ENCODE results near the gene MEIS2. TPM values are rescaled to one million over a fixed set of nuclear protein-coding genes. Genes with fewer than 3 reads are reported as not detected.

The MEIS2 gene
- total RNA-seq, 2 experiments from 2014 or later, result not detected

DNA sequence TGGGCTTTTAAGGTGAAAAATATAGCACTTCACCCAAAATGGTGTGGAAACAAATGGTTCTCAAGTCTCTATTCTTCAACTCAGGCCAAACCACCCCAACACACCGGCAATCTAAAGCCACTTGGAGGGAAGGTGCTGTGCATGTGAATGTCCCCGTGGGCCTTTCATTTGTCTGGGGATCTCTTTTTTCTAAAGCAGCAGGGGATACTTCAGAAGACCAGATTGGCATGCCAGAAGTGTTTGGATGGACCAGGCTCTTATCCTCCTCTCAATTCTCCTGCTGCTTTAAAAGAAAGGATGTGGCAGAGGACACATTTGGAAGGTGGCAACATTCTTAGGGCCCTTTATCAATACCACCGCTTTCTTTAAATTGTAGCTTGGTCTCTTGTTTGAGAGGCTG, 193.1 kb downstream of the MEIS2 start:
- no peaks in the 10 kb centered on the region for H3K36me3 Mint-ChIP-seq (ENCODE audit: low read depth)
- ChIA-PET POLR2A (no interaction called here), CTCF (no interaction called here)
- DNase-seq, result no peak
- intact Hi-C loops (cut with DNase I, micrococcal nuclease), result no loop called here
- no peaks in the 10 kb centered on the region for H3K4me1 Mint-ChIP-seq
- no peaks in the 10 kb centered on the region for H3K27me3 Mint-ChIP-seq
- no peaks in the 10 kb centered on the region for H3K9me3 Mint-ChIP-seq (ENCODE audit: low read depth)
- H3K27ac Mint-ChIP-seq, result no peak overlapping the region
- H3K4me3 Mint-ChIP-seq, result no peak overlapping the region
- no peak for ATAC-seq

DNA sequence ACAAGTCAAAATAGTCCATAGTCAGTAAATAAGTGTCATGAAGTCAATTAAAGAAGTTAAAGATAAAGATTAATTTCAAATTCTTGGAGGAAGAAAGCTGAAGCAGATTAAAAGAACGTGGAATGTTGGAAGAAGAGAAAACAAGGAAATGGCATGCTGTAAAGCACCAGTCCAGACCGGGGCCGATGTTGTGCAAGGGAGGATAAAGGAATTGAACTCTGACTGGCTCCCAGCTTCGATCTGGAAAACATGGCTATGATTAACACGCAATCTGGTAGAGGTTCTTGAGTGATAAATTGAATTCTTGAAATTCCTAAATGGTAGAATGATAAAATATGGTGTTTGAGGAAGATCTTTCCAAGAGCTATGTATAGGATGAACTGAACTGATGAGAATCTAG, 194.4 kb downstream of the MEIS2 start:
- POLR2A ChIA-PET, result no interaction called here
- H3K27ac Mint-ChIP-seq, result no peak overlapping the region
- no peaks in the 10 kb centered on the region for H3K36me3 Mint-ChIP-seq (ENCODE audit: low read depth)
- H3K27me3 Mint-ChIP-seq, result peaks cover 3% of the 10 kb centered on the region
- no peaks in the 10 kb centered on the region for H3K9me3 Mint-ChIP-seq (ENCODE audit: low read depth)
- ATAC-seq, result no peak
- no peak overlapping the region for H3K4me3 Mint-ChIP-seq
- CTCF ChIA-PET, result interaction anchor here (0.6 kb wide), 1 partner anchor 1125 kb away, joined by 5 read pairs; no protein-coding TSS in a partner anchor
- DNase-seq, result no peak
- intact Hi-C loops (cut with DNase I, micrococcal nuclease), result no loop called here
- no peaks in the 10 kb centered on the region for H3K4me1 Mint-ChIP-seq

DNA sequence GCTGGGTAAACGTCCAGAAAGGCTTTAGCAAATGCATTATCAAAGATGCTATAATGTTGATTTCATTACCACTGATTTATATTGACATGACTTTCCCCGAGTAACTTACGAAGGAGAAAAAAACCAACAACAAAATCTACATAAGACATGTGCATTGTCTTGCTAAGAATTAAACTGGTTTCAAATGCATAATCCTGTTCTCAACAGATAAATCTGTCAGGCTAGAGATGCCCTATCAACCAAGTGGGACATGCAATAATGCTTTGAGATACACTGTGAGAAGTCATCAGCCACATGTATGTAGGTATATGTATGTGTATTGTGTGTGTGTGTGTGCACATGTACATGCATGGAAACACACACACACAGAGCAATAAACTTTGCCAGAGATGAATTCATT, 195.6 kb downstream of the MEIS2 start:
- no peaks in the 10 kb centered on the region for H3K36me3 Mint-ChIP-seq (ENCODE audit: low read depth)
- H3K27ac Mint-ChIP-seq, result no peak overlapping the region
- intact Hi-C loops (cut with DNase I, micrococcal nuclease), result no loop called here
- H3K4me3 Mint-ChIP-seq, result no peak overlapping the region
- H3K4me1 Mint-ChIP-seq, result no peaks in the 10 kb centered on the region
- ChIA-PET CTCF (interaction anchor here (1.2 kb wide), 1 partner anchor 14 kb away, joined by 3 read pairs; no protein-coding TSS in a partner anchor), POLR2A (no interaction called here)
- peaks cover 3% of the 10 kb centered on the region for H3K27me3 Mint-ChIP-seq
- H3K9me3 Mint-ChIP-seq (ENCODE audit: low read depth), result no peaks in the 10 kb centered on the region
- DNase-seq (no peak), ATAC-seq (no peak)

DNA sequence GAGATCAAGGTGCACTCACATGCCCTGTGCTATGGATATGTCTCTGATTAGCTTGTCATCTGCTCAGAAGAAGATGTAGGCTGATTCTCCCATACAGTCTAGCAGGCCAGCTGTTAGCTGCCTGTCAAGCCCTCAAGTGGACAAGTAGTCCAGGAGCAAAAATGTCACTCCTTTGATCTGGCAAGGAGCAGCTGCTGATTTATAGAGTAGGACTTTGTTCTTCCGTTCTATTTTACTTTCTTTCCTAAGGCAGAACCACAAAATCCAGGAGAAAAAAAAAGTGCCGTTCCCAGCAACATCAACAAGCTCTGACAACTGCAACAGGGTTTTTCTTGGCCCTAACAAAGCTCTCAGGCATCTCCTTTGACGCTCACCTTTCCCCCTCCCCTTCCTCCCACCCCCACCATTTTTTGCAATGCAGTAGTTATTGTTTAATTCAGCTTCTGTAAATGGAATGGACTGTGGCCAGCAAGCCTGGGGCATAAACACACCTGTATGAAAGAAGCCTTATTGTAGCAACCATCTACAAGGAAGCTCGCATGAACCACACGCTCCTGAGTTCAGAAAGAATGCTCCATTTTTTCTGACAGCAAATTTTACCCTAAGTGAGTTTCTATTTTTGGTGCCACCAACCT, 196.3 kb downstream of the MEIS2 start:
- Mint-ChIP-seq H3K27ac (no peak overlapping the region), H3K4me3 (no peak overlapping the region), H3K36me3 (ENCODE audit: low read depth) (no peaks in the 10 kb centered on the region), H3K27me3 (peaks cover 3% of the 10 kb centered on the region), H3K4me1 (no peaks in the 10 kb centered on the region), H3K9me3 (ENCODE audit: low read depth) (no peaks in the 10 kb centered on the region)
- ChIA-PET POLR2A (no interaction called here), CTCF (interaction anchor here (1.2 kb wide), 1 partner anchor 13 kb away, joined by 3 read pairs; no protein-coding TSS in a partner anchor)
- ATAC-seq (no peak), DNase-seq (no peak)
- intact Hi-C loops (cut with DNase I, micrococcal nuclease), result no loop called here

DNA sequence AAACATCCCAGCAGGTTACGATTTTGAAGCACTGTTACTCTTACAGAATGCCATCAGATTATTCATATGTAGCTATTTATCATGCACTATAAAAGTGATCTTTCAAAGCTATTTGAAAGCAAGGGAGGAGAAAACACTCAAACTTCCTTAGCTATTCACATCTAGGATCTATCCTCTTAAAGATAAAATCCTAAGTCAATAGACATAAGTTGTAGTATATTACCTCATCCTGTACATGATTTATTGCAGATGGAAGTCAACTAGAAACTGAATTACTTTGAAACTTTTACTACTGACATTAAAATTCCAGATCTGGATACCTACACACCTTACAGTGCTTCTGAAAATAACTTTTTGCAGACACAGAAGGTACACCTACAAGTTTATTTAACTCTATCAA, 197.2 kb downstream of the MEIS2 start:
- ATAC-seq (no peak), DNase-seq (no peak)
- POLR2A ChIA-PET, result no interaction called here
- CTCF ChIA-PET, result interaction anchor here (1.2 to 1.7 kb wide), 2 partner anchors 12 to 20 kb away, joined by 3 to 7 read pairs; no protein-coding TSS in a partner anchor
- Mint-ChIP-seq H3K9me3 (ENCODE audit: low read depth) (no peaks in the 10 kb centered on the region), H3K27ac (no peak overlapping the region), H3K4me1 (no peaks in the 10 kb centered on the region), H3K4me3 (no peak overlapping the region), H3K36me3 (ENCODE audit: low read depth) (no peaks in the 10 kb centered on the region), H3K27me3 (peaks cover 5% of the 10 kb centered on the region)
- intact Hi-C loops (cut with DNase I, micrococcal nuclease), result no loop called here

DNA sequence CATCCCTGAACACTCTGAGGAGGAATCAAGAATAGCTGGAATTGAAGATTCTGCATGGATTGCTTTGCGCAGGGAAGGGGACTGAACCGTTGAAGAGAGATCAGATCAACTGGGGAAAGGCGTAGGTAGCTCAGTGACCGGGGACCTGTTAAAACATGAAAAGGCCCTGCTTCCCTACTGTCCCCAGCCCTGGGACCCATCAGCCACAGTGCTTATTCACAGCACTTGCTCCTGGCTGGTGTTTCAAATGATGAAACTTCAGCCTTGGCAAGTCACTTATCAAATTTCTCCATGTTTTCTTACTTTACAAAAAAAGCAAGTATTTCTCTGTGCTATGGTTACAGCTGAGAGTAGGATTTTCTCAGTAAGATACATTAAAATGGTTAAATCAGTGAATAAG, 199.3 kb downstream of the MEIS2 start:
- ChIA-PET POLR2A (no interaction called here), CTCF (interaction anchor here (1.1 kb wide), 1 partner anchor 17 kb away, joined by 4 read pairs; no protein-coding TSS in a partner anchor)
- DNase-seq (no peak), ATAC-seq (no peak)
- no peaks in the 10 kb centered on the region for H3K4me1 Mint-ChIP-seq
- H3K27ac Mint-ChIP-seq, result no peak overlapping the region
- no peak overlapping the region for H3K4me3 Mint-ChIP-seq
- peaks cover 9% of the 10 kb centered on the region for H3K27me3 Mint-ChIP-seq
- H3K9me3 Mint-ChIP-seq (ENCODE audit: low read depth), result no peaks in the 10 kb centered on the region
- H3K36me3 Mint-ChIP-seq (ENCODE audit: low read depth), result no peaks in the 10 kb centered on the region
- intact Hi-C loops (cut with DNase I, micrococcal nuclease), result no loop called here

DNA sequence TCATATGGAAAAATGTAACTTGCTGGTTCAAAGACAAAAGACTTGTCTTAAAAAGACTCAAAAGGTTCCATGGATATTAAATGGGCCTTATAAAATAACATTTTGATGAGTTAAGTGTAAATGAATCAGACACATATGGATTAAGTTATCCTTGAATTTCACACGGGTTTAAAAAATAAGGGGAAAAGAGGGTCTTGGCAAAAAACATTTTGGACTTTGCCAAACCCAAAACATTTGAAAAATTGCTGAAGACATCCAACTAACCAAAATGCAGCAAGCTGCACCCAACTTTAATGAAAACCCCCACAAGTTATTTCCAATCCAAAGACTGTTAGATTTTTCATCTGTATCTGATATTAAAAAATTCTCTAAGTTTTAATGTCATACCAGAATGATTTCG, 200.7 kb downstream of the MEIS2 start:
- CTCF ChIA-PET, result no interaction called here
- POLR2A ChIA-PET, result no interaction called here
- no peak overlapping the region for H3K27ac Mint-ChIP-seq
- ATAC-seq, result no peak
- H3K27me3 Mint-ChIP-seq, result peaks cover 10% of the 10 kb centered on the region
- H3K4me3 Mint-ChIP-seq, result no peak overlapping the region
- no peak for DNase-seq
- no peaks in the 10 kb centered on the region for H3K36me3 Mint-ChIP-seq (ENCODE audit: low read depth)
- no peaks in the 10 kb centered on the region for H3K9me3 Mint-ChIP-seq (ENCODE audit: low read depth)
- H3K4me1 Mint-ChIP-seq, result no peaks in the 10 kb centered on the region
- intact Hi-C loops (cut with DNase I, micrococcal nuclease), result no loop called here

DNA sequence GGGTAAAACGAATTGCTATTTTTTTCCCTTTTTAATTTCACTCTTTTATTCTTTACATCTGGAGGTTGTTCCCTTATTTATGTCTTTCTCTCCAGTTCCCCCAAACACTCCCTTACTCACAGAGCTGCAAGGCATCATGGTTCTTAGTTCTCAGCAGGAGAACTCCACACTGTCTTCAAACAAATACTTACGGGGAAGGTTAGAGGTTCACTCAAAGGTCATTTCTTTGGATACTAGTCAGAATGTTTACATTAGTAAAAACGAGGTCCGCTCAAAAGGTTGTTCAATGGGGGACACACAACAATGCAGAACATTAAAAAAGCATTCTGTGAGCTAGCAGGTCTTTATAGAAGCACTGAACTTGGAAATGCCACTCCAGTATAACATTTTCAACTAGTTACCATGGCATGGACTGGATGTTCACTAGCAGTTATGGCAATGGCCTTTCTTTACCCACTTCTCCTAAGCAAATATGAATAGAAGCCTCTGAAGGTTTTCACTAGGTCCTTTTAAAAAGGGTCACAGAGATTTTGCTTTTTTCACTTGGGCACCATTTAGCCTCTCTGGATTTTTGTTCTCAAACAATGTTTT, 201.7 kb downstream of the MEIS2 start:
- H3K9me3 Mint-ChIP-seq (ENCODE audit: low read depth), result no peaks in the 10 kb centered on the region
- ATAC-seq, result no peak
- H3K36me3 Mint-ChIP-seq (ENCODE audit: low read depth), result no peaks in the 10 kb centered on the region
- H3K4me1 Mint-ChIP-seq, result no peaks in the 10 kb centered on the region
- no peak overlapping the region for H3K4me3 Mint-ChIP-seq
- intact Hi-C loops (cut with DNase I, micrococcal nuclease), result no loop called here
- H3K27ac Mint-ChIP-seq, result no peak overlapping the region
- ChIA-PET CTCF (no interaction called here), POLR2A (no interaction called here)
- DNase-seq, result no peak
- H3K27me3 Mint-ChIP-seq, result peaks cover 10% of the 10 kb centered on the region

DNA sequence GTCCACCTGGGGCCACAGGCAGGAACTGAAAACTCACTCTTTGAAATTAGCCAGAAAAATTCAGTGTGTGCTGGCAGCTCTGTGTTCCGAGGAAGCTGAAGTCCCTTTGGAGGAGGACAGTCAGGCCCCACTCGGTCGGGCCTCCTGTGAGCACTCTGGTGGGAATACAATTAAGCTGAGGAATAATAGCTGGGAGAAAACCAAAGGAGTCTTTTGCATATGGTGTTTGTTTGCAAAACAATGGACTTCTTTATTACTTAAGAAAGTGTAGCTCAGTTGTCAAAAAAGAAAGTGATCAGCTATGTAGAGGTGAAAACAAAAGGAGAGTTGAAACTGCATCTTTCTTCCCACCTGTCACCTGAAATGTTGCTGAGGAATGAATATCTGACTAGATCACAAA, 202.5 kb downstream of the MEIS2 start:
- ChIA-PET CTCF (interaction anchor here (1.3 kb wide), 1 partner anchor 14 kb away, joined by 3 read pairs; no protein-coding TSS in a partner anchor), POLR2A (no interaction called here)
- Mint-ChIP-seq H3K36me3 (ENCODE audit: low read depth) (no peaks in the 10 kb centered on the region), H3K4me3 (no peak overlapping the region), H3K27me3 (peaks cover 10% of the 10 kb centered on the region), H3K4me1 (no peaks in the 10 kb centered on the region), H3K27ac (no peak overlapping the region), H3K9me3 (ENCODE audit: low read depth) (no peaks in the 10 kb centered on the region)
- intact Hi-C loops (cut with DNase I, micrococcal nuclease), result no loop called here
- no peak for ATAC-seq
- no peak for DNase-seq

DNA sequence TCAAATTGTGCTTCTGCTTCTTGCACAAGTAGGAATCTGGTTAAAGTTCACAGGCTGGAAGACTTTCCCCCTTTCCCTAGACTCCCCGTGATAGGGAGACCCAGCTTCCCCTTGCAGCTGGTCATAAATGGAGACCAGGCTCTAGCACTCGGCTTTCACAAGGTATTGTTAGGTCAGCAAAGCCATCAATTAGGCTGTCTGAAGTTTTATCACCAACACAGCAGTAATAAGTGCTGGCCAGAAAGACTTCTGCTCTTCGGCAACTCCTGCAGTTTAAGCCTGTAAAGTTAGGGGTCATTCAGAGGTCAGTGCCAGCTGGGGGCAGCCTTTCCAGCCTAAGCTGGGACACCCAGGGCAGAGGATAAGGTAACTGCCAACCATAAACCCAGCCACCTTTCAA, 203.4 kb downstream of the MEIS2 start:
- Mint-ChIP-seq H3K36me3 (ENCODE audit: low read depth) (no peaks in the 10 kb centered on the region), H3K27me3 (peaks cover 8% of the 10 kb centered on the region), H3K9me3 (ENCODE audit: low read depth) (no peaks in the 10 kb centered on the region), H3K4me1 (no peaks in the 10 kb centered on the region), H3K27ac (no peak overlapping the region), H3K4me3 (no peak overlapping the region)
- CTCF ChIA-PET, result interaction anchor here (1.3 kb wide), 1 partner anchor 13 kb away, joined by 3 read pairs; no protein-coding TSS in a partner anchor
- DNase-seq, result no peak
- ATAC-seq, result no peak
- POLR2A ChIA-PET, result no interaction called here
- intact Hi-C loops (cut with DNase I, micrococcal nuclease), result no loop called here

DNA sequence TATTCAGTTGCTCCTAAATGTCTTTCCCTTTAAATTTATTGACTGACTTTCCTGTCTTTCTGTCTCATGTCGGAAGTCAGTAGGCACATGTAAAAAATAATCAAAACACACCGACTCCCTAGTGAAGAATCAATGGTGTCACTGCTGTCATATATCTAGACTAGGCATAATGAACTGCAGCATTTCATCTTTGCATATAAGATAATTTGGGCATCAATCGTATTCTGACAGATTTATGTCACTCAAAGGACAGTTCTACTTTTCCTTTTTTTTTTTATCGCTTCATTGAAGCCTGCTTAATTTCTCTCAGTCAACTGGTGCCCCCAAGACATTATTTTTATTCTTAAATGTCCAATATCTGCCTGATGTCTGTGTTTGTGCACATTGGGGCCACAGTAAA, 206.3 kb downstream of the MEIS2 start:
- Mint-ChIP-seq H3K27me3 (peaks cover 14% of the 10 kb centered on the region), H3K4me3 (no peak overlapping the region), H3K36me3 (ENCODE audit: low read depth) (no peaks in the 10 kb centered on the region), H3K9me3 (ENCODE audit: low read depth) (no peaks in the 10 kb centered on the region), H3K27ac (no peak overlapping the region), H3K4me1 (no peaks in the 10 kb centered on the region)
- no peak for DNase-seq
- ChIA-PET CTCF (no interaction called here), POLR2A (no interaction called here)
- no peak for ATAC-seq
- intact Hi-C loops (cut with DNase I, micrococcal nuclease), result no loop called here

DNA sequence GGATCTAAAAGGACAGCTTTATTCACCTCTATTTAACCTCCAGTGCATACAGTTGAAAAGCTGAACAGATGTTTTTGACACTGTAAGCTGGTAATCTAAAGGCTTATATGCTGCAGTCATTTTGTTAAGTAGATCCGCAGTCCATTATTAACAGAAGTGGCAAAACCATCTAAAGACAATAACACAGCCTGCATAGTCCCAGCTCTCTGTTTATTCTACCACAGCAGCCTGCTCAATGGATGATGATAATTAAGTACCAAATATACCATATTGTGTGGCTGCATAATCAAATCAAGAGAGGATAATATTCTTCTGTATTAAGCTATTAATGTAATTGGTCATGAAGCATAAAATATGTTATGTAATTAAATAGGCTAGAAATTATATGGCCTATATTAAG, 207.1 kb downstream of the MEIS2 start:
- H3K4me1 Mint-ChIP-seq, result no peaks in the 10 kb centered on the region
- no peaks in the 10 kb centered on the region for H3K36me3 Mint-ChIP-seq (ENCODE audit: low read depth)
- ATAC-seq, result no peak
- no peaks in the 10 kb centered on the region for H3K9me3 Mint-ChIP-seq (ENCODE audit: low read depth)
- no peak overlapping the region for H3K4me3 Mint-ChIP-seq
- no peak for DNase-seq
- intact Hi-C loops (cut with DNase I, micrococcal nuclease), result no loop called here
- CTCF ChIA-PET, result no interaction called here
- H3K27ac Mint-ChIP-seq, result no peak overlapping the region
- peaks cover 18% of the 10 kb centered on the region for H3K27me3 Mint-ChIP-seq
- POLR2A ChIA-PET, result no interaction called here
